ENCODE results near the gene PERM1.
"Not testable (repeated sequence)": the region's sequence is repeated elsewhere in the genome, so short reads cannot be mapped to it uniquely, and the experiment has no call there.

The PERM1 gene, protein sequence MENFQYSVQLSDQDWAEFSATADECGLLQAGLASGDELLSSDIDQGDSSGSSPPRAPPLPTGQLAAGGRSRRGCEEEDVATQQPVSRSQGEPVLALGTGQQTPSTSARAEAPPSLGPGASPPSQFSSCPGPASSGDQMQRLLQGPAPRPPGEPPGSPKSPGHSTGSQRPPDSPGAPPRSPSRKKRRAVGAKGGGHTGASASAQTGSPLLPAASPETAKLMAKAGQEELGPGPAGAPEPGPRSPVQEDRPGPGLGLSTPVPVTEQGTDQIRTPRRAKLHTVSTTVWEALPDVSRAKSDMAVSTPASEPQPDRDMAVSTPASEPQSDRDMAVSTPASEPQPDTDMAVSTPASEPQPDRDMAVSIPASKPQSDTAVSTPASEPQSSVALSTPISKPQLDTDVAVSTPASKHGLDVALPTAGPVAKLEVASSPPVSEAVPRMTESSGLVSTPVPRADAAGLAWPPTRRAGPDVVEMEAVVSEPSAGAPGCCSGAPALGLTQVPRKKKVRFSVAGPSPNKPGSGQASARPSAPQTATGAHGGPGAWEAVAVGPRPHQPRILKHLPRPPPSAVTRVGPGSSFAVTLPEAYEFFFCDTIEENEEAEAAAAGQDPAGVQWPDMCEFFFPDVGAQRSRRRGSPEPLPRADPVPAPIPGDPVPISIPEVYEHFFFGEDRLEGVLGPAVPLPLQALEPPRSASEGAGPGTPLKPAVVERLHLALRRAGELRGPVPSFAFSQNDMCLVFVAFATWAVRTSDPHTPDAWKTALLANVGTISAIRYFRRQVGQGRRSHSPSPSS

GRCh38 chr1:981955-982558 lies at the start of gene PERM1:
Gene PERM1, minus strand, starts transcription at chr1:982093. Its CDS starts 1,064 bp downstream, at chr1:981029.
- Histone ChIP-seq H3K4me3 (ENCODE audit: low read length in 2 of 2) (no peak within 1 kb of the TSS), H3K9ac (ENCODE audit: low read depth in 1 of 2, low read length in 2 of 2) (no peak within 1 kb of the TSS), H3K4me1 (ENCODE audit: control insufficient read depth in 2 of 2, insufficient read depth in 2 of 2, low read length in 2 of 2) (no peaks in the 10 kb centered on the region), H3K27me3 (ENCODE audit: control insufficient read depth in 2 of 2, insufficient read depth in 2 of 2, low read length in 2 of 2) (peaks cover 17 to 27% of the 10 kb centered on the region in 2 donors), H3K9me3 (ENCODE audit: control insufficient read depth in 2 of 2, low read length in 2 of 2) (no peaks in the 10 kb centered on the region), H3K27ac (ENCODE audit: low read depth in 2 of 2, low read length in 2 of 2) (no peak within 1 kb of the TSS), H3K36me3 (ENCODE audit: control insufficient read depth in 2 of 2, insufficient read depth in 2 of 2, low read length in 2 of 2) (no peaks in the 10 kb centered on the region)

DNA sequence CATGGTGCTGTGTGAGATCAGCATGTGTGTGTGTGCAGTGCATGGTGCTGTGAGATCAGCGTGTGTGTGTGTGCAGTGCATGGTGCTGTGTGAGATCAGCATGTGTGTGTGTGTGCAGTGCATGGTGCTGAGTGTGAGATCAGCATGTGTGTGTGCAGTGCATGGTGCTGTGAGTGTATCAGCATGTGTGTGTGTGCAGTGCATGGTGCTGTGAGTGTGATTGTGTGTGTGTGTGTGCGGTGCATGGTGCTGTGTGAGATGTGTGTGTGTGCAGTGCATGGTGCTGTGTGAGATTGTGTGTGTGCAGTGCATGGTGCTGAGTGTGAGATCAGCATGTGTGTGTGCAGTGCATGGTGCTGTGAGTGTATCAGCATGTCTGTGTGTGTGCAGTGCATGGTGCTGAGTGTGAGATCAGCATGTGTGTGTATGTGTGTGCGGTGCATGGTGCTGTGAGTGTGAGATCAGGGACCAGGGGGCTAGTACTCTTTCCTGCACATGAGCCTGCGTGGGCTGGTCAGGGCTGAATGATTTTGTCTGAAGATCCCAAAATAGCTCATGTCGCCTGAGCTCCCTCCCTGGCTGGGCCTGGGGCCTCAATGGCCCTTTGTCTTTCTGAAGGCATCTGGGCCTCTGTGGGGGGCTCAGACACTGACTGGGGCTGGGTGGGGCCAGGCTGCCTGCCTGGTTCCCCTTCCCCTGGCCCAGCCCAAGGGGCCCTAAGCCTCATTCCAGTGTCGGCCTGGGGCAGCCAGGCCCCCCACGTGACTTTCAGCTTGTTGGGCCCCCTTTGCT lies 49.2 kb upstream of the PERM1 start:
- H3K9me3 ChIP-seq (ENCODE audit: control insufficient read depth in 2 of 2, low read length in 2 of 2); H3K9ac ChIP-seq (ENCODE audit: low read depth in 1 of 2, low read length in 2 of 2); H3K27ac ChIP-seq (ENCODE audit: low read depth in 2 of 2, low read length in 2 of 2); H3K4me3 ChIP-seq (ENCODE audit: low read length in 2 of 2); H3K36me3 ChIP-seq (ENCODE audit: control insufficient read depth in 2 of 2, insufficient read depth in 2 of 2, low read length in 2 of 2); H3K27me3 ChIP-seq (ENCODE audit: control insufficient read depth in 2 of 2, insufficient read depth in 2 of 2, low read length in 2 of 2): not testable (repeated sequence)
- peaks cover 10 to 12% of the 10 kb centered on the region in 2 donors for H3K4me1 ChIP-seq (ENCODE audit: control insufficient read depth in 2 of 2, insufficient read depth in 2 of 2, low read length in 2 of 2)

GRCh38 chr1:1027791-1028190 lies 45.9 kb upstream of the PERM1 start:
- H3K4me1 ChIP-seq (ENCODE audit: control insufficient read depth in 2 of 2, insufficient read depth in 2 of 2, low read length in 2 of 2) = peaks cover 5 to 8% of the 10 kb centered on the region in 2 donors
- H3K9me3 ChIP-seq (ENCODE audit: control insufficient read depth in 2 of 2, low read length in 2 of 2) = no peaks in the 10 kb centered on the region
- no peaks in the 10 kb centered on the region for H3K36me3 ChIP-seq (ENCODE audit: control insufficient read depth in 2 of 2, insufficient read depth in 2 of 2, low read length in 2 of 2)
- peaks cover 0 to 5% of the 10 kb centered on the region in 2 donors for H3K27me3 ChIP-seq (ENCODE audit: control insufficient read depth in 2 of 2, insufficient read depth in 2 of 2, low read length in 2 of 2)
- no peak overlapping the region for H3K27ac ChIP-seq (ENCODE audit: low read depth in 2 of 2, low read length in 2 of 2)
- H3K4me3 ChIP-seq (ENCODE audit: low read length in 2 of 2) = no peak overlapping the region
- no peak overlapping the region for H3K9ac ChIP-seq (ENCODE audit: low read depth in 1 of 2, low read length in 2 of 2)

GRCh38 chr1:1026599-1027413 lies 44.9 kb upstream of the PERM1 start:
- H3K9me3 ChIP-seq (ENCODE audit: control insufficient read depth in 2 of 2, low read length in 2 of 2) = no peaks in the 10 kb centered on the region
- peaks cover 0 to 3% of the 10 kb centered on the region in 2 donors for H3K27me3 ChIP-seq (ENCODE audit: control insufficient read depth in 2 of 2, insufficient read depth in 2 of 2, low read length in 2 of 2)
- no peaks in the 10 kb centered on the region for H3K36me3 ChIP-seq (ENCODE audit: control insufficient read depth in 2 of 2, insufficient read depth in 2 of 2, low read length in 2 of 2)
- H3K4me3 ChIP-seq (ENCODE audit: low read length in 2 of 2) = no peak overlapping the region
- H3K4me1 ChIP-seq (ENCODE audit: control insufficient read depth in 2 of 2, insufficient read depth in 2 of 2, low read length in 2 of 2) = no peaks in the 10 kb centered on the region
- no peak overlapping the region for H3K9ac ChIP-seq (ENCODE audit: low read depth in 1 of 2, low read length in 2 of 2)
- H3K27ac ChIP-seq (ENCODE audit: low read depth in 2 of 2, low read length in 2 of 2) = no peak overlapping the region

DNA sequence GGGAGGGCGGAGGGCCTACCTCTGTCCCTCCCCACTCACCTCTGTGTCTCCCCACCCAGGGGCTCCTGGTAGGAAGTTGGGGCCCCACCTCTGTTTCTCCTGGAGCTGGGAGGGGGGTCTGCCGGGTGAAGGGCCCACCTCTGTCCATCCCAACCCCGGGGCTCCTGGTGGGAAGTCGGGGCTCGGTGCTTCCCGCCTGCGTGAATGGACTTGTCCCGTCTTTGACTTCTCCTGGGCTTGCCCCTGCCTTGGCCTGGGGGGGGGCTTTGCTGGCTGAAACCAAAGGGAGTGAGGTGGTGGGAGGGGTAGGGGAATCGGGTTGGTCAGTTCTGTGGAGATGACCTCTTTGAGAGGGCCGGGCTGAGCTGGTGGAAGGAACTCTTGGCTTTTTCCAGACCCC lies 43.8 kb upstream of the PERM1 start:
- Histone ChIP-seq H3K27me3 (ENCODE audit: control insufficient read depth in 2 of 2, insufficient read depth in 2 of 2, low read length in 2 of 2) (no peaks in the 10 kb centered on the region), H3K4me1 (ENCODE audit: control insufficient read depth in 2 of 2, insufficient read depth in 2 of 2, low read length in 2 of 2) (peaks cover 3 to 8% of the 10 kb centered on the region in 2 donors), H3K4me3 (ENCODE audit: low read length in 2 of 2) (no peak overlapping the region), H3K27ac (ENCODE audit: low read depth in 2 of 2, low read length in 2 of 2) (no peak overlapping the region), H3K9me3 (ENCODE audit: control insufficient read depth in 2 of 2, low read length in 2 of 2) (no peaks in the 10 kb centered on the region), H3K9ac (ENCODE audit: low read depth in 1 of 2, low read length in 2 of 2) (no peak overlapping the region), H3K36me3 (ENCODE audit: control insufficient read depth in 2 of 2, insufficient read depth in 2 of 2, low read length in 2 of 2) (no peaks in the 10 kb centered on the region)

- Histone ChIP-seq H3K36me3 (ENCODE audit: control insufficient read depth in 2 of 2, insufficient read depth in 2 of 2, low read length in 2 of 2) (no peaks in the 10 kb centered on the region), H3K4me3 (ENCODE audit: low read length in 2 of 2) (no peak overlapping the region), H3K9me3 (ENCODE audit: control insufficient read depth in 2 of 2, low read length in 2 of 2) (no peaks in the 10 kb centered on the region), H3K27me3 (ENCODE audit: control insufficient read depth in 2 of 2, insufficient read depth in 2 of 2, low read length in 2 of 2) (no peaks in the 10 kb centered on the region), H3K4me1 (ENCODE audit: control insufficient read depth in 2 of 2, insufficient read depth in 2 of 2, low read length in 2 of 2) (peaks cover 3 to 8% of the 10 kb centered on the region in 2 donors), H3K9ac (ENCODE audit: low read depth in 1 of 2, low read length in 2 of 2) (no peak overlapping the region), H3K27ac (ENCODE audit: low read depth in 2 of 2, low read length in 2 of 2) (no peak overlapping the region)
Measured at GRCh38 chr1:1024771-1025699, 43.1 kb upstream of the PERM1 start.

DNA sequence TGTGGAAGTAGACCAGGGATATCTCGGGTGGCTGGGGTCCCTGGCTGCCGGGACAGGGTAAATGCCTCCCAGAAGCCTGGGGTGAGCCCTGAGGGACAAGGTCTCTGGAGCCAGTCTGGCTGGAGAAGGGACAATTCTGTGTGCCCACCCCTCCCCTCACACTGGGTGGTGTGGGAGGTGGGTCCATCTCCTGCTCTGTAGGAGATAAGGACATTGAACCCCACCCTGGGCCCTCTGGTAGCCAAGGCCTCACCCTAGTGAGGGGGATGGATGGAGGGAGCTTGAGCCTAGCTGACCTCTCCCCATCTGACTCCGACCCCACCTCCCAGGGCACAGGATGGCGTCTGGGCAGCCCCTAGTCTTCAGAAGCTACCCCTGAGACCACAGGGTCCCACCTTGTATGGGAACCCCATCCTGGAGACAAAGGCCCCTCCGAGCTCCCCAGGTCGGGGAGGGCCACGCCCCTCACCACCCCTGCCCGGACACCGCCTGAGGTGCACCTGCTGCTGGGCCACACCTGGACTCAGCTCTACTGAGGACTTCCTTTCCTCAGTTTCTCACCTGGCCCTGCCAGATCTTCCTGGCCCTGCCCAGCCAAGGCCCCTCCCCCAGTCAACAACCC lies 42.4 kb upstream of the PERM1 start:
- Histone ChIP-seq H3K4me1 (ENCODE audit: control insufficient read depth in 2 of 2, insufficient read depth in 2 of 2, low read length in 2 of 2) (peaks cover 3 to 8% of the 10 kb centered on the region in 2 donors), H3K9ac (ENCODE audit: low read depth in 1 of 2, low read length in 2 of 2) (no peak overlapping the region), H3K9me3 (ENCODE audit: control insufficient read depth in 2 of 2, low read length in 2 of 2) (no peaks in the 10 kb centered on the region), H3K4me3 (ENCODE audit: low read length in 2 of 2) (no peak overlapping the region), H3K27ac (ENCODE audit: low read depth in 2 of 2, low read length in 2 of 2) (no peak overlapping the region), H3K27me3 (ENCODE audit: control insufficient read depth in 2 of 2, insufficient read depth in 2 of 2, low read length in 2 of 2) (no peaks in the 10 kb centered on the region), H3K36me3 (ENCODE audit: control insufficient read depth in 2 of 2, insufficient read depth in 2 of 2, low read length in 2 of 2) (no peaks in the 10 kb centered on the region)

DNA sequence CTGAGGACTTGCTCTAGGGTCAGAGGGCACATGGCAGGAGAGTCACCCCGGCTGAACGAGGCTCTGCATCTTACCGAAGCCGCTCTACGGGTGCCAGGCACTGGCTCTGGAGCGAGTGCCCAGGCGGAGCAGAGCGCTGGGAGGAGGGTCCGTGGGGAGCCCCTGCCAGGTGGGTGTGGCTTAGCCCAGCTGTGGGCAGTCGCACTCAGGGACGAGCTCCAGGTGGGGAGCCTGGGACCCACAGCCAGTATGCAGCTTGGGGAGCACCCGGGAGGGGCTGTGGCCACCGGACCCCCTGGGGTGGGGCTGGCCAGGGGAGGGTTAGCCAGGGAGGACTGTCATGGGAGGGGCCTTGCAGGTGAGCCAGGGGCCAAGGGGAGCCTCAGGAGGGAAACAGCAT lies 41.8 kb upstream of the PERM1 start:
- Histone ChIP-seq H3K4me1 (ENCODE audit: control insufficient read depth in 2 of 2, insufficient read depth in 2 of 2, low read length in 2 of 2) (peaks cover 3 to 8% of the 10 kb centered on the region in 2 donors), H3K27ac (ENCODE audit: low read depth in 2 of 2, low read length in 2 of 2) (no peak overlapping the region), H3K4me3 (ENCODE audit: low read length in 2 of 2) (no peak overlapping the region), H3K27me3 (ENCODE audit: control insufficient read depth in 2 of 2, insufficient read depth in 2 of 2, low read length in 2 of 2) (no peaks in the 10 kb centered on the region), H3K36me3 (ENCODE audit: control insufficient read depth in 2 of 2, insufficient read depth in 2 of 2, low read length in 2 of 2) (no peaks in the 10 kb centered on the region), H3K9ac (ENCODE audit: low read depth in 1 of 2, low read length in 2 of 2) (no peak overlapping the region), H3K9me3 (ENCODE audit: control insufficient read depth in 2 of 2, low read length in 2 of 2) (no peaks in the 10 kb centered on the region)

Measured in mucosa of rectum (tissue), 2 donors.